H1 (cell line): ENCODE data around the gene FNIP2. TPM values are rescaled to one million over a fixed set of nuclear protein-coding genes. Genes with fewer than 3 reads are reported as not detected.

ENCODE experiments used
- CTCF ChIA-PET: fragments of 300-600 bp; sonication (Branson Sonifier 250); formaldehyde crosslinking; loops from one replicate; lab custom pipeline; 2021; ENCODE audit not compliant: partially characterized antibody; lab: Charles Lee
- POLR2A ChIA-PET: fragments of 300-600 bp; sonication (Branson Sonifier 250); formaldehyde crosslinking; loops from one replicate; lab custom pipeline; 2021; ENCODE audit warnings: inconsistent platforms; ENCODE audit not compliant: partially characterized antibody; lab: Charles Lee
- DNase-seq, 2 experiments: peaks; one replicate each; pipeline versions ENCODE4 v3.0.0 to v3.0.0-alpha.2; 2010 to 2022; ENCODE audit warnings: low spot score in 2 of 2, low read depth in 1 of 2, mixed read lengths in 1 of 2
- FAIRE-seq: peaks from 2 replicates; lab custom pipeline; 2011; peaks lifted over from hg19 to GRCh38; lab: Jason Lieb, UNC
- H2AFZ ChIP-seq: 2 replicates; pipeline ENCODE4 v1.8.1; 2012; ENCODE audit warnings: low read length, inconsistent platforms
- H2AK5ac ChIP-seq: 2 replicates; pipeline ENCODE4 v1.6.1; 2013; ENCODE audit warnings: low read depth, low read length
- H2BK120ac ChIP-seq: replicated peaks from 2 replicates; pipeline ENCODE3; 2013; ENCODE audit warnings: low read depth, low read length, inconsistent platforms
- H2BK12ac ChIP-seq: 2 replicates; pipeline ENCODE4 v1.6.1; 2013; ENCODE audit warnings: low read depth, low read length
- H2BK15ac ChIP-seq: 2 replicates; pipeline ENCODE4 v1.6.1; 2013; ENCODE audit warnings: low read length
- H2BK20ac ChIP-seq: 2 replicates; pipeline ENCODE4 v1.6.1; 2013; ENCODE audit warnings: low read length
- H2BK5ac ChIP-seq: 2 replicates; pipeline ENCODE4 v1.6.1; 2013; ENCODE audit warnings: low read depth, low read length
- H3K14ac ChIP-seq: 2 replicates; pipeline ENCODE4 v1.6.1; 2013; ENCODE audit warnings: inconsistent platforms; ENCODE audit not compliant: insufficient read length
- H3K18ac ChIP-seq: 2 replicates; pipeline ENCODE4 v1.6.1; 2013; ENCODE audit warnings: low read length; ENCODE audit errors: extremely low read depth
- H3K23ac ChIP-seq: 2 replicates; pipeline ENCODE4 v1.6.1; 2013; ENCODE audit warnings: inconsistent platforms; ENCODE audit not compliant: insufficient read length
- H3K23me2 ChIP-seq: 2 replicates; pipeline ENCODE4 v1.6.1; 2013; ENCODE audit warnings: low read depth, low read length
- H3K27ac ChIP-seq: 2 replicates; pipeline ENCODE4 v1.6.1; 2011; ENCODE audit warnings: low read depth, low read length, inconsistent platforms
- H3K27me3 ChIP-seq, 4 experiments: replicated peaks in 1 of 4; 1 replicate in 1 of 4; 2 replicates in 3 of 4; pipeline versions ENCODE4 v1.6.1 to v1.8.1; 2011 to 2013; ENCODE audit warnings: low read length in 3 of 4, mild to moderate bottlenecking in 3 of 4, inconsistent platforms in 2 of 4, mixed read lengths in 2 of 4, moderate library complexity in 1 of 4; ENCODE audit not compliant: control insufficient read depth in 3 of 4, insufficient read depth in 3 of 4; ENCODE audit errors: extremely low read depth in 1 of 4
- H3K36me3 ChIP-seq, 4 experiments: 2 replicates each; pipeline versions ENCODE4 v1.6.1 to v1.8.1; 2011 to 2013; ENCODE audit warnings: mild to moderate bottlenecking in 4 of 4, low read length in 3 of 4, moderate library complexity in 2 of 4, control low read depth in 1 of 4, inconsistent platforms in 1 of 4; ENCODE audit not compliant: insufficient read depth in 4 of 4, control insufficient read depth in 2 of 4
- H3K4ac ChIP-seq: replicated peaks from 2 replicates; pipeline ENCODE3; 2013; ENCODE audit warnings: low read length, low read depth, mixed read lengths, inconsistent platforms; ENCODE audit not compliant: insufficient read length
- H3K4me1 ChIP-seq, 4 experiments: replicated peaks in 1 of 4; 1 replicate in 1 of 4; 2 replicates in 3 of 4; pipeline versions ENCODE4 v1.6.1 to v1.8.1; 2011 to 2013; ENCODE audit warnings: low read length in 3 of 4, inconsistent platforms in 2 of 4, mixed read lengths in 1 of 4; ENCODE audit not compliant: insufficient read depth in 4 of 4, control insufficient read depth in 3 of 4
- H3K4me2 ChIP-seq, 2 experiments: 2 replicates each; pipeline versions ENCODE4 v1.6.1 to v1.8.1; 2011 to 2013; ENCODE audit warnings: low read depth in 2 of 2, low read length in 2 of 2, control low read depth in 1 of 2, inconsistent platforms in 1 of 2, mild to moderate bottlenecking in 1 of 2; ENCODE audit not compliant: insufficient read depth in 1 of 2
- H3K4me3 ChIP-seq, 4 experiments: fragments of 200-600, 300-600 bp in 1 of 4; sonication (generic), shearing (Covaris generic), sonication (Bioruptor Twin) in 1 of 4; 2 replicates each; pipeline versions ENCODE4 v1.5.1 to v1.8.1; 2011 to 2016; ENCODE audit warnings: low read length in 4 of 4, low read depth in 3 of 4, control low read depth in 2 of 4, inconsistent platforms in 2 of 4, mild to moderate bottlenecking in 2 of 4, mixed read lengths in 1 of 4, moderate library complexity in 1 of 4; ENCODE audit not compliant: insufficient read depth in 2 of 4; ENCODE audit errors: extremely low read depth in 1 of 4
- H3K56ac ChIP-seq: replicated peaks from 2 replicates; pipeline ENCODE3; 2013; ENCODE audit warnings: low read depth, mild to moderate bottlenecking, mixed read lengths, low read length, inconsistent platforms; ENCODE audit not compliant: insufficient read length
- H3K79me1 ChIP-seq: 2 replicates; pipeline ENCODE4 v1.6.1; 2013; ENCODE audit warnings: low read depth, low read length, control low read depth
- H3K79me2 ChIP-seq, 2 experiments: 2 replicates each; pipeline versions ENCODE4 v1.6.1 to v1.8.1; 2012 to 2013; ENCODE audit warnings: low read length in 2 of 2, mild to moderate bottlenecking in 2 of 2, inconsistent platforms in 1 of 2; ENCODE audit not compliant: insufficient read depth in 2 of 2, control insufficient read depth in 1 of 2
- H3K9ac ChIP-seq, 4 experiments: replicated peaks in 1 of 4; 1 replicate in 1 of 4; 2 replicates in 3 of 4; pipeline versions ENCODE4 v1.6.1 to v1.8.1; 2011 to 2013; ENCODE audit warnings: low read depth in 3 of 4, low read length in 3 of 4, control low read depth in 2 of 4, mild to moderate bottlenecking in 2 of 4, moderate library complexity in 2 of 4, inconsistent platforms in 1 of 4; ENCODE audit errors: extremely low read depth in 1 of 4
- H3K9me3 ChIP-seq, 2 experiments: 2 replicates each; pipeline versions ENCODE4 v1.6.1 to v1.8.1; 2012 to 2013; ENCODE audit warnings: mild to moderate bottlenecking in 2 of 2, moderate library complexity in 2 of 2, control low read depth in 1 of 2, inconsistent platforms in 1 of 2, low read depth in 1 of 2, low read length in 1 of 2, mixed read lengths in 1 of 2; ENCODE audit not compliant: insufficient read depth in 2 of 2
- H4K20me1 ChIP-seq, 2 experiments: replicated peaks in 1 of 2; 2 replicates each; pipeline versions ENCODE3 to v1.8.1; 2011 to 2013; ENCODE audit warnings: inconsistent platforms in 2 of 2, low read length in 2 of 2, mild to moderate bottlenecking in 1 of 2; ENCODE audit not compliant: insufficient read depth in 2 of 2, control insufficient read depth in 1 of 2
- H4K5ac ChIP-seq: 2 replicates; pipeline ENCODE4 v1.6.1; 2013; ENCODE audit warnings: low read length, low read depth, mixed read lengths, inconsistent platforms; ENCODE audit not compliant: insufficient read length
- H4K8ac ChIP-seq: 2 replicates; pipeline ENCODE4 v1.8.0; 2013; ENCODE audit warnings: mild to moderate bottlenecking, moderate library complexity, low read length, inconsistent platforms; ENCODE audit not compliant: insufficient read depth; ENCODE audit errors: extremely low read depth
- H4K91ac ChIP-seq: replicated peaks from 2 replicates; pipeline ENCODE3; 2013; ENCODE audit warnings: low read length, mixed read lengths, inconsistent platforms; ENCODE audit not compliant: insufficient read length
- CBX8 ChIP-seq: fragments of 300-800, 300-1000 bp; sonication (generic); IDR thresholded peaks from 2 replicates; pipeline ENCODE4 v1.7.1; 2016; ENCODE audit warnings: low read depth, low read length, borderline replicate concordance
- MAFK ChIP-seq: IDR thresholded peaks from 2 replicates; pipeline ENCODE4 v1.6.1; 2012; ENCODE audit warnings: low read depth, mild to moderate bottlenecking, improper control_type of control experiment, low read length
- RXRA ChIP-seq: IDR thresholded peaks from 2 replicates; pipeline ENCODE4 v1.6.1; 2011; ENCODE audit warnings: low read depth, mild to moderate bottlenecking, low read length, moderate library complexity; ENCODE audit not compliant: insufficient read depth
- SUZ12 ChIP-seq: fragments of 200-600 bp; sonication (generic); IDR thresholded peaks from 2 replicates; pipeline ENCODE4 v1.6.1; 2012; ENCODE audit warnings: mild to moderate bottlenecking, inconsistent platforms, low read length, moderate library complexity, mixed read lengths
- TAF1 ChIP-seq: IDR thresholded peaks from 2 replicates; pipeline ENCODE4 v1.6.1; 2011; ENCODE audit warnings: mild to moderate bottlenecking, low read depth, low read length
- WGBS, 2 experiments: shearing (Covaris generic) in 1 of 2; methylation state at CpG; one replicate each; pipeline versions ENCODE4 v1.1.6 to v1.1.7; 2013 to 2015; ENCODE audit warnings: low lambda C conversion rate in 2 of 2, mixed read lengths in 2 of 2, inconsistent platforms in 1 of 2, low coverage in 1 of 2, missing lambda C conversion rate in 1 of 2; ENCODE audit not compliant: insufficient replicate concordance in 2 of 2, insufficient coverage in 1 of 2, insufficient read length in 1 of 2; ENCODE audit errors: extremely low coverage in 1 of 2, missing lambda C conversion rate in 1 of 2; 5-methylcytosine and 5-hydroxymethylcytosine counted together
- polyA plus RNA-seq, 7 experiments: library from polyadenylated mRNA; depleted of rRNA in 3 of 7; stranded (reverse) in 5 of 7; unstranded in 2 of 7; fragments of >200 nt in 5 of 7; fragments of 200-250 nt in 2 of 7; gene quantifications; 1 replicate in 5 of 7; 2 replicates in 1 of 7; 4 replicates in 1 of 7; pipeline versions ENCODE4 v1.2.1 to v1.2.3, GENCODE V29; 2011 to 2013; ENCODE audit warnings: missing spikeins in 2 of 7, mixed read lengths in 2 of 7
- total RNA-seq: library from RNA; stranded (reverse); fragmentation: NEBNext Ultra II Directional; extraction: Animal tissue kit (Norgen Biotek cat#: 25700); gene quantifications from 2 replicates; pipeline ENCODE4 v1.2.1, GENCODE V29; 2021

FNIP2 gene
- total and polyA plus RNA-seq, 2 of the 8 experiments (the other 6 are each of a cell fraction or from before 2014, with no cell fraction given), result 4.0 to 13.0 TPM

DNA sequence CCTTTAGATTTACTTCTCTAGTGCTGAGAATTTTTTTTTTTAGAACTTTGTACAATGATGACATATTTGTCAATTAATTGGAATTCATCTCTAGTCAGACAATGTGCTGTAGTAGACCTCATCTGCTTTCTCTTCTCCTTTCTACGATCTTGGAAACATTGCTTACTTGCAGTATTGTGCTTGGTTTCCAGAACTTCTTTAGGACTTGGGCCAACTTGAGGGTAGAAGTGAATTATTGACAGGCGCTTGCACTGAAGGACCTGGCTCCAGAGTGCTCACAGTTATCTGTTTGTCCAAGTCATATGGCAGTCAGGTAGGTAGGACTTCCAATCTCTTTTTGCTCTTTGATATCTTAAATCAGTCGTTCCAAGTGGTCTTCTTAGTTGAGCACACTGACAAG, 39.6 kb downstream of the FNIP2 start:
- Histone ChIP-seq H2BK5ac (no peak overlapping the region), H3K4ac (no peak overlapping the region), H3K14ac (no peak overlapping the region), H2AFZ (no peak overlapping the region), H2AK5ac (no peak overlapping the region), H4K5ac (no peak overlapping the region), H3K79me2 (no peaks in the 10 kb centered on the region), H3K79me1 (no peaks in the 10 kb centered on the region), H3K56ac (no peak overlapping the region), H3K27ac (no peak overlapping the region), H4K91ac (no peak overlapping the region), H3K9ac (no peak overlapping the region), H2BK12ac (no peak overlapping the region), H3K27me3 (no peaks in the 10 kb centered on the region), H4K20me1 (no peaks in the 10 kb centered on the region), H3K23me2 (no peaks in the 10 kb centered on the region), H3K18ac (no peak overlapping the region), H2BK120ac (no peak overlapping the region), H3K36me3 (no peaks in the 10 kb centered on the region), H2BK15ac (no peak overlapping the region), H3K4me2 (no peak overlapping the region), H2BK20ac (no peak overlapping the region), H3K9me3 (no peaks in the 10 kb centered on the region), H3K4me3 (no peak overlapping the region), H3K4me1 (peaks cover 0 to 4% (median 3%) of the 10 kb centered on the region in 4 experiments; a peak in 3 of 7 replicates), H3K23ac (no peak overlapping the region), H4K8ac (no peak overlapping the region)
- POLR2A ChIA-PET, result no interaction called here
- CTCF ChIA-PET, result interaction anchor here (0.7 kb wide), 1 partner anchor 107 kb away, joined by 4 read pairs; no protein-coding TSS in a partner anchor
- no peak for FAIRE-seq
- WGBS, 2 experiments, result 91% methylated on average over 3 of the region's 3 CpGs; no CpG with 5 or more reads in 1 of the 2 experiments
- DNase-seq, result no peak
- TF ChIP-seq TAF1, result no peak
- TF ChIP-seq RXRA, result no peak
- no peak for TF ChIP-seq MAFK
- TF ChIP-seq SUZ12, result no peak
- TF ChIP-seq CBX8, result no peak
